GM19455 (cell line): Measurements from ENCODE around the gene PRUNE2.

Experiments
- ATAC-seq: cut with Tn5 transposase; IDR thresholded peaks from one replicate; pipeline ENCODE4 v1.9.1; 2021; ENCODE audit not compliant: unreplicated experiment

Gene PRUNE2

GRCh38 chr9:76637416-76637815 is 268.5 kb downstream of the PRUNE2 start:
- ATAC-seq: no peak

GRCh38 chr9:76634356-76635054 is 271.4 kb downstream of the PRUNE2 start:
- no peak for ATAC-seq

GRCh38 chr9:76630916-76631315 is 275.0 kb downstream of the PRUNE2 start:
- ATAC-seq: no peak

- ATAC-seq: no peak
These were observed 276.5 kb downstream of the PRUNE2 start for GRCh38 chr9:76629205-76629990.

- ATAC-seq: no peak
These were observed 277.8 kb downstream of the PRUNE2 start for GRCh38 chr9:76628155-76628554.

GRCh38 chr9:76626980-76627379 is 278.9 kb downstream of the PRUNE2 start:
- ATAC-seq: no peak

GRCh38 chr9:76626141-76626540 is 279.8 kb downstream of the PRUNE2 start:
- no peak for ATAC-seq

- ATAC-seq: peak; percentile 99
These were observed 281.4 kb downstream of the PRUNE2 start for GRCh38 chr9:76624391-76625048.

- no peak for ATAC-seq
These were observed 284.9 kb downstream of the PRUNE2 start for GRCh38 chr9:76620996-76621395.

- ATAC-seq: no peak
These were observed 285.3 kb downstream of the PRUNE2 start for GRCh38 chr9:76620581-76620980.

- no peak for ATAC-seq
These were observed 286.3 kb downstream of the PRUNE2 start for GRCh38 chr9:76619640-76620039.

GRCh38 chr9:76619197-76619596 is 286.7 kb downstream of the PRUNE2 start:
- no peak for ATAC-seq

GRCh38 chr9:76618762-76619161 is 287.2 kb downstream of the PRUNE2 start:
- ATAC-seq: no peak

- no peak for ATAC-seq
These were observed 288.3 kb downstream of the PRUNE2 start for GRCh38 chr9:76617497-76618175.

GRCh38 chr9:76616780-76617179 is 289.1 kb downstream of the PRUNE2 start:
- ATAC-seq: no peak

- ATAC-seq: no peak
These were observed 290.7 kb downstream of the PRUNE2 start for GRCh38 chr9:76615177-76615603.

GRCh38 chr9:76613974-76614373 is 291.9 kb downstream of the PRUNE2 start:
- ATAC-seq: no peak

GRCh38 chr9:76613150-76613781 is 292.6 kb downstream of the PRUNE2 start:
- no peak for ATAC-seq

- no peak for ATAC-seq
These were observed 295.9 kb downstream of the PRUNE2 start for GRCh38 chr9:76610011-76610352.

- no peak for ATAC-seq
These were observed 296.5 kb downstream of the PRUNE2 start for GRCh38 chr9:76609285-76610010.
